H9 (cell line): ENCODE results near the gene IFI27L1. TPM values are rescaled to one million over a fixed set of nuclear protein-coding genes. Genes with fewer than 3 reads are reported as not detected.

ENCODE experiments used
- DNase-seq: peaks from one replicate; pipeline ENCODE4 v3.0.0-alpha.2; 2017
- H2AFZ ChIP-seq: one replicate; pipeline ENCODE4 v1.6.1; 2013; ENCODE audit warnings: mild to moderate bottlenecking, low read length, control low read depth, moderate library complexity
- H2AK5ac ChIP-seq: 2 replicates; pipeline ENCODE4 v1.6.1; 2013; ENCODE audit warnings: low read length, control low read depth, mixed read lengths; ENCODE audit not compliant: insufficient read length
- H2BK120ac ChIP-seq: one replicate; pipeline ENCODE4 v1.6.1; 2013; ENCODE audit warnings: low read depth, mild to moderate bottlenecking, low read length, control low read depth, inconsistent platforms; ENCODE audit not compliant: poor library complexity, severe bottlenecking
- H2BK12ac ChIP-seq: 2 replicates; pipeline ENCODE4 v1.6.1; 2013; ENCODE audit warnings: low read length, control low read depth, mixed read lengths, low read depth; ENCODE audit not compliant: insufficient read length
- H2BK15ac ChIP-seq: 2 replicates; pipeline ENCODE4 v1.6.1; 2013; ENCODE audit warnings: low read depth, low read length, control low read depth
- H2BK20ac ChIP-seq: one replicate; pipeline ENCODE4 v1.6.1; 2013; ENCODE audit warnings: low read depth, mild to moderate bottlenecking, low read length, control low read depth, inconsistent platforms; ENCODE audit not compliant: poor library complexity, severe bottlenecking
- H2BK5ac ChIP-seq: 2 replicates; pipeline ENCODE4 v1.6.1; 2013; ENCODE audit warnings: low read length, control low read depth, mixed read lengths; ENCODE audit not compliant: insufficient read length
- H3K14ac ChIP-seq: 2 replicates; pipeline ENCODE4 v1.6.1; 2013; ENCODE audit warnings: low read length, control low read depth; ENCODE audit not compliant: insufficient read depth
- H3K18ac ChIP-seq: 2 replicates; pipeline ENCODE4 v1.6.1; 2013; ENCODE audit warnings: low read depth, mild to moderate bottlenecking, mixed read lengths, low read length, control low read depth; ENCODE audit not compliant: insufficient read length
- H3K23ac ChIP-seq: 2 replicates; pipeline ENCODE4 v1.6.1; 2013; ENCODE audit warnings: low read length, control low read depth, mixed read lengths, low read depth; ENCODE audit not compliant: insufficient read length
- H3K23me2 ChIP-seq: 2 replicates; pipeline ENCODE4 v1.6.1; 2013; ENCODE audit warnings: low read depth, mild to moderate bottlenecking, mixed read lengths, low read length, control low read depth; ENCODE audit not compliant: insufficient read length, poor library complexity, severe bottlenecking
- H3K27ac ChIP-seq: 2 replicates; pipeline ENCODE4 v1.5.1; 2013; ENCODE audit warnings: low read length, control low read depth, mixed read lengths, low read depth; ENCODE audit not compliant: insufficient read length
- H3K27me3 ChIP-seq: 2 replicates; pipeline ENCODE4 v1.6.1; 2013; ENCODE audit warnings: low read length, control low read depth, inconsistent platforms; ENCODE audit not compliant: insufficient read depth
- H3K4ac ChIP-seq: 2 replicates; pipeline ENCODE4 v1.6.1; 2013; ENCODE audit warnings: low read depth, mild to moderate bottlenecking, control low read depth, inconsistent platforms, low read length, moderate library complexity
- H3K4me1 ChIP-seq: 2 replicates; pipeline ENCODE4 v1.6.1; 2013; ENCODE audit warnings: low read length, control low read depth, inconsistent platforms; ENCODE audit not compliant: insufficient read depth
- H3K4me2 ChIP-seq: 2 replicates; pipeline ENCODE4 v1.6.1; 2013; ENCODE audit warnings: low read length, control low read depth, mixed read lengths; ENCODE audit not compliant: insufficient read length, insufficient read depth
- H3K56ac ChIP-seq: 2 replicates; pipeline ENCODE4 v1.6.1; 2013; ENCODE audit warnings: low read depth, mild to moderate bottlenecking, mixed read lengths, low read length, control low read depth; ENCODE audit not compliant: insufficient read length
- H3K79me1 ChIP-seq: 2 replicates; pipeline ENCODE4 v1.6.1; 2013; ENCODE audit warnings: low read depth, mild to moderate bottlenecking, moderate library complexity, low read length, control low read depth, inconsistent platforms; ENCODE audit not compliant: insufficient read depth, poor library complexity, severe bottlenecking
- H3K79me2 ChIP-seq: 2 replicates; pipeline ENCODE4 v1.6.1; 2013; ENCODE audit warnings: low read length, control low read depth, inconsistent platforms; ENCODE audit not compliant: insufficient read depth
- H3K9ac ChIP-seq: 2 replicates; pipeline ENCODE4 v1.6.1; 2013; ENCODE audit warnings: low read length, control low read depth, mixed read lengths; ENCODE audit not compliant: insufficient read length; ENCODE audit errors: extremely low read depth
- H3K9me3 ChIP-seq: one replicate; pipeline ENCODE4 v1.6.1; 2013; ENCODE audit warnings: low read depth, low read length, inconsistent platforms; ENCODE audit not compliant: control insufficient read depth
- H3T11ph ChIP-seq: one replicate; pipeline ENCODE4 v1.6.1; 2013; ENCODE audit warnings: mild to moderate bottlenecking, low read length, control low read depth, inconsistent platforms
- H4K20me1 ChIP-seq: one replicate; pipeline ENCODE4 v1.6.1; 2013; ENCODE audit not compliant: control insufficient read depth, insufficient read length, insufficient read depth
- H4K5ac ChIP-seq: 2 replicates; pipeline ENCODE4 v1.6.1; 2013; ENCODE audit warnings: low read depth, mild to moderate bottlenecking, mixed read lengths, low read length, control low read depth; ENCODE audit not compliant: insufficient read length
- H4K8ac ChIP-seq: replicated peaks from 2 replicates; pipeline ENCODE4 v1.6.1; 2013; ENCODE audit warnings: low read length, control low read depth, mixed read lengths, low read depth; ENCODE audit not compliant: insufficient read length
- H4K91ac ChIP-seq: 2 replicates; pipeline ENCODE4 v1.6.1; 2013; ENCODE audit warnings: low read depth, mild to moderate bottlenecking, moderate library complexity, mixed read lengths, low read length, control low read depth; ENCODE audit not compliant: insufficient read length
- H3K27ac Mint-ChIP-seq, 3 experiments: 2 replicates in 2 of 3; 3 replicates in 1 of 3; pipeline ENCODE4 v1.8.0; 2020 to 2021; ENCODE audit warnings: mixed read lengths in 3 of 3, mild to moderate bottlenecking in 1 of 3, moderate library complexity in 1 of 3
- H3K27me3 Mint-ChIP-seq: 2 replicates; pipeline ENCODE4 v1.8.0; 2021; ENCODE audit warnings: low read depth, mild to moderate bottlenecking, moderate library complexity, mixed read lengths
- H3K36me3 Mint-ChIP-seq, 3 experiments: 2 replicates in 2 of 3; 3 replicates in 1 of 3; pipeline ENCODE4 v1.8.0; 2020 to 2021; ENCODE audit warnings: low read depth in 3 of 3, mixed read lengths in 3 of 3; ENCODE audit not compliant: insufficient read depth in 1 of 3
- H3K4me1 Mint-ChIP-seq, 2 experiments: 2 replicates each; pipeline ENCODE4 v1.8.0; 2020; ENCODE audit warnings: mixed read lengths in 2 of 2
- H3K4me3 Mint-ChIP-seq, 2 experiments: 2 replicates in 1 of 2; 3 replicates in 1 of 2; pipeline ENCODE4 v1.8.0; 2020 to 2021; ENCODE audit warnings: mild to moderate bottlenecking in 2 of 2, mixed read lengths in 2 of 2, moderate library complexity in 1 of 2
- H3K9me3 Mint-ChIP-seq, 2 experiments: 2 replicates in 1 of 2; 3 replicates in 1 of 2; pipeline ENCODE4 v1.8.0; 2020; ENCODE audit warnings: mild to moderate bottlenecking in 2 of 2, mixed read lengths in 2 of 2, moderate library complexity in 1 of 2
- WGBS: extraction: QIAGEN DNeasy Blood & Tissue Kit; methylation state at CpG from one replicate; pipeline ENCODE4 v1.1.7; 2013; ENCODE audit warnings: missing lambda C conversion rate, low lambda C conversion rate, mixed read lengths; ENCODE audit not compliant: insufficient read length; ENCODE audit errors: extremely low coverage; 5-methylcytosine and 5-hydroxymethylcytosine counted together
- total RNA-seq: library from RNA; stranded (reverse); gene quantifications from 2 replicates; pipeline ENCODE4 v1.2.1, GENCODE V29; 2021
- TF ChIP-seq, protein P1 (sequence below): fragments of 200-600 bp; sonication (generic); conservative IDR thresholded peaks from 3 replicates; pipeline ENCODE4 v1.8.0; 2021; ENCODE audit warnings: antibody characterized with exemption, mild to moderate bottlenecking

The IFI27L1 gene
- total RNA-seq, 1 experiment from 2014 or later: 27.4 TPM

DNA sequence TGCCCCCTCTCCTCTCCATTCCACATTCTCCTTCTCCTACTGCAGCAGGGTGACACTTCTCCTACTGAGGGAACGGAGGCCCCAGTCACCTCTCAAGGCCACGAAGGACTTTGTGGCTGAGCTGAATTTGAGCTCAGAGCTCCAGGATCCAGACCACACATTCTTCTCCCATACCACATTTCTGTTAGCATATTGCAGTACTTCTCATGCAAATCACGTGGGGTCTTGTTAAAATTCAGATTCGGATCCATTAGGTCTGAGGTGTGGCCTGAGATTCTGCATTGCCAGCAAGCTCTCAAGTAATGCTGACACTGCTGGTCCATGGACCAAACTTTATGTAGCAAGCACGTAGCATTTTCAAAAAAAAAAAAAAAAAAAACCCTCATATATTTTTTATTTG, 57.9 kb downstream of the IFI27L1 start:
- Histone ChIP-seq H4K8ac (no peak overlapping the region), H2BK12ac (no peak overlapping the region), H4K5ac (no peak overlapping the region), H2BK15ac (no peak overlapping the region), H2AFZ (no peak overlapping the region), H3K9me3 (no peaks in the 10 kb centered on the region), H3K9ac (no peak overlapping the region), H3K4ac (no peak overlapping the region), H2BK20ac (no peak overlapping the region), H3K23me2 (peaks cover 2% of the 10 kb centered on the region), H3K56ac (no peak overlapping the region), H3T11ph (no peak overlapping the region), H3K27ac (no peak overlapping the region), H4K20me1 (no peaks in the 10 kb centered on the region), H3K18ac (no peak overlapping the region), H2BK120ac (no peak overlapping the region), H2BK5ac (no peak overlapping the region), H3K27me3 (no peaks in the 10 kb centered on the region), H3K79me1 (no peaks in the 10 kb centered on the region), H3K4me1 (peaks cover 4% of the 10 kb centered on the region; the same call in 1 of the 2 replicates), H3K4me2 (no peak overlapping the region), H3K79me2 (no peaks in the 10 kb centered on the region), H2AK5ac (no peak overlapping the region), H4K91ac (no peak overlapping the region), H3K23ac (no peak overlapping the region), H3K14ac (no peak overlapping the region)
- Mint-ChIP-seq H3K9me3 (peaks cover 14 to 15% of the 10 kb centered on the region in 2 experiments), H3K4me3 (no peak overlapping the region), H3K4me1 (peaks cover 16 to 18% of the 10 kb centered on the region in 2 experiments), H3K27ac (no peak overlapping the region), H3K36me3 (peaks cover 0 to 18% (median 6%) of the 10 kb centered on the region in 3 experiments; a peak in 4 of 7 replicates), H3K27me3 (peaks cover 12% of the 10 kb centered on the region)
- TF ChIP-seq, protein P1, sequence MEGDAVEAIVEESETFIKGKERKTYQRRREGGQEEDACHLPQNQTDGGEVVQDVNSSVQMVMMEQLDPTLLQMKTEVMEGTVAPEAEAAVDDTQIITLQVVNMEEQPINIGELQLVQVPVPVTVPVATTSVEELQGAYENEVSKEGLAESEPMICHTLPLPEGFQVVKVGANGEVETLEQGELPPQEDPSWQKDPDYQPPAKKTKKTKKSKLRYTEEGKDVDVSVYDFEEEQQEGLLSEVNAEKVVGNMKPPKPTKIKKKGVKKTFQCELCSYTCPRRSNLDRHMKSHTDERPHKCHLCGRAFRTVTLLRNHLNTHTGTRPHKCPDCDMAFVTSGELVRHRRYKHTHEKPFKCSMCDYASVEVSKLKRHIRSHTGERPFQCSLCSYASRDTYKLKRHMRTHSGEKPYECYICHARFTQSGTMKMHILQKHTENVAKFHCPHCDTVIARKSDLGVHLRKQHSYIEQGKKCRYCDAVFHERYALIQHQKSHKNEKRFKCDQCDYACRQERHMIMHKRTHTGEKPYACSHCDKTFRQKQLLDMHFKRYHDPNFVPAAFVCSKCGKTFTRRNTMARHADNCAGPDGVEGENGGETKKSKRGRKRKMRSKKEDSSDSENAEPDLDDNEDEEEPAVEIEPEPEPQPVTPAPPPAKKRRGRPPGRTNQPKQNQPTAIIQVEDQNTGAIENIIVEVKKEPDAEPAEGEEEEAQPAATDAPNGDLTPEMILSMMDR: no peak
- DNase-seq: no peak
- WGBS: no CpG with 5 or more reads among the region's 5 CpGs
